Measurements from ENCODE around the gene PLEKHM3.

The PLEKHM3 gene

DNA sequence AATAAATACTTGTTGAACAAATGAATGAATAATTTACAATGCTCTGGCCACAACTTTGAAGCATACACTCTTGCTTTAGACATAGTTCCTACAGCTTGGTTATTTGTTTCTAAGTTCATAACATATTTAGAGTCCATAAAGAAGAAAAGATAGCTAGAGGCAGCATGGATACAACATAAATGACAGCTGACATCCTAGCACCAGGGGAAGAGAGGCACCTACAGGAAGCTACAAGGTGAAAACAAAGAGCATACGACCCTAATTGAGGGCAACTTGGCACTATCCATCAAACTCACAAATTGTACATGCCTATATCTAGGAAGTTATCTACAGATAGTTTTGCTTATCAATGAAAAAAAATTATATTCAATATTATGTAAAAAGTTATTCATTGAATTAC, 88.9 kb downstream of the PLEKHM3 start:
- TF ChIP-seq FOXM1 (IDR thresholded peaks at IDR 0.05; ENCODE audit: borderline replicate concordance, low read depth), result no peak
- TF ChIP-seq CREB1 (IDR thresholded peaks at IDR 0.05; ENCODE audit: low read depth), result no peak
- TF ChIP-seq, protein P1, sequence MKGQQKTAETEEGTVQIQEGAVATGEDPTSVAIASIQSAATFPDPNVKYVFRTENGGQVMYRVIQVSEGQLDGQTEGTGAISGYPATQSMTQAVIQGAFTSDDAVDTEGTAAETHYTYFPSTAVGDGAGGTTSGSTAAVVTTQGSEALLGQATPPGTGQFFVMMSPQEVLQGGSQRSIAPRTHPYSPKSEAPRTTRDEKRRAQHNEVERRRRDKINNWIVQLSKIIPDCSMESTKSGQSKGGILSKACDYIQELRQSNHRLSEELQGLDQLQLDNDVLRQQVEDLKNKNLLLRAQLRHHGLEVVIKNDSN (IDR thresholded peaks at IDR 0.05), result no peak
- TF ChIP-seq EP300 (IDR thresholded peaks at IDR 0.05; ENCODE audit: borderline replicate concordance), result no peak
- TF ChIP-seq TCF12 (IDR thresholded peaks at IDR 0.05; ENCODE audit: low read depth), result no peak
- TF ChIP-seq ZBTB7A (IDR thresholded peaks at IDR 0.05; ENCODE audit: low read depth), result no peak
- TF ChIP-seq NFIC (IDR thresholded peaks at IDR 0.05), result no peak
- no peak for TF ChIP-seq TAF1 (IDR thresholded peaks at IDR 0.05; ENCODE audit: low read depth)
- TF ChIP-seq CEBPB (IDR thresholded peaks at IDR 0.05), result no peak
- no peak for TF ChIP-seq EGR1 (IDR thresholded peaks at IDR 0.05)
- no peak for TF ChIP-seq REST (IDR thresholded peaks at IDR 0.05; ENCODE audit: low read depth)
- no peak for TF ChIP-seq YY1 (IDR thresholded peaks at IDR 0.05; ENCODE audit: low read depth)
- TF ChIP-seq, protein P2, sequence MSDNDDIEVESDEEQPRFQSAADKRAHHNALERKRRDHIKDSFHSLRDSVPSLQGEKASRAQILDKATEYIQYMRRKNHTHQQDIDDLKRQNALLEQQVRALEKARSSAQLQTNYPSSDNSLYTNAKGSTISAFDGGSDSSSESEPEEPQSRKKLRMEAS (IDR thresholded peaks at IDR 0.05), result no peak
- TF ChIP-seq TEAD4 (IDR thresholded peaks at IDR 0.05), result no peak
- no peak for TF ChIP-seq RAD21 (IDR thresholded peaks at IDR 0.05; ENCODE audit: low read depth)

DNA sequence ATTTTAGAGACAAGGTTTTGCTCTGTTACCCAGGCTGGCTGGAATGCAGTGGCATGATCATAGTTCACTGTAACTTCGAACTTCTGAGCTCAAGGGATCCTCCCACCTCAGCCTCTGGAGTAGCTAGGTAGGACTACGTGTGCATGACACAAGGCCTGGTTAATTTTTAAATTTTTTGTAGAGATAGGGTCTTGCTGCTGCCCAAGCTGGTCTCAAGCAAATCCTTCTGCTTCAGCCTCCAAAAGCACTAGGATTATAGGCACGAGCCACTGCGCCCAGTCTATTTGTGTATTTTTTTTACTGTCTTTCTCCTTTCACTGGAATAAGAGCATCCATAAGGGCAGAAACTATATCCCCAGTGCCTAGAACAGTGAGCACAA, 89.3 kb downstream of the PLEKHM3 start:
- no peak for TF ChIP-seq EP300 (IDR thresholded peaks at IDR 0.05; ENCODE audit: borderline replicate concordance)
- TF ChIP-seq CREB1 (IDR thresholded peaks at IDR 0.05; ENCODE audit: low read depth), result no peak
- TF ChIP-seq YY1 (IDR thresholded peaks at IDR 0.05; ENCODE audit: low read depth), result no peak
- no peak for TF ChIP-seq TAF1 (IDR thresholded peaks at IDR 0.05; ENCODE audit: low read depth)
- TF ChIP-seq RAD21 (IDR thresholded peaks at IDR 0.05; ENCODE audit: low read depth), result no peak
- no peak for TF ChIP-seq TEAD4 (IDR thresholded peaks at IDR 0.05)
- TF ChIP-seq EGR1 (IDR thresholded peaks at IDR 0.05), result no peak
- no peak for TF ChIP-seq NFIC (IDR thresholded peaks at IDR 0.05)
- TF ChIP-seq, protein P1 (IDR thresholded peaks at IDR 0.05), result no peak

DNA sequence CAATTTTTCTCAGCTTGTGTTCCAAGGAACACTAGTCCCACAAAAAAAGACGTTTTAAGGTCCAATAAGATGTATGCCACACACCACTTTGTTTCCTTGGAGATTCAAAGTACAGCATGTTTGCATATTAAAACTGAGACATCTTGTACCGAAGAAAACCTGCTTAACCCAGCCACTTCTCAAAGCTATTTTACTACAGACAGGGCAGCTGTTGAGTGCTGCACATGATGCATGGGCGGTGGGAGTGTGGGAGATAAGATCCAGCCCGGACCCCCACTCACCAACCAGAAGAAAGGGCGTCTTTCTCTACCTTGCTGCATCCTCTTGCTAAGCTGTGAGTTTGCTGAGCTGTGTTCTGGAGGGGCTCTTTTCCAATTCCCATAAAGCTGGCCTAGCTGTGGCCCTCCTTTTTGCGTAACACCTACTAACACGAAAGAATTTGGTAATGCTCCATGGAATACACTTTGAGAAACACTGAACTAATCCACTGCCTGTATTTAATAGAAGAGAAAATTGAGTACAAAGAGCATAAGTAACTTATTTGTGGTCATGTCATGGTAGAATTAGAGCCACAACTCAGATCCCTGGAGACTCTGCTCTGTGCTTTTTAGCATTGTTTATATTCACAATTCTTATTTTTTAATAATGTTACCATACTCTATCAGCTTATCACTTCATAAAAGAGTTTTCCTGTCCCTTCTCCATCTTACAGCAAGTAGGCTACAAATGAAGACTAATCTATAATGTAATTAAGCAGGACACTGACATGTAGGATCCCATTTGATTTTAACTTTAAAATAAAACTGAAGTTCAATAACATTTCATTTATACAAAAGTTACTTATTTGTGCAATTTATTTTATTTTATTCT, 90.0 kb downstream of the PLEKHM3 start:
- TF ChIP-seq EGR1 (IDR thresholded peaks at IDR 0.05), result no peak
- TF ChIP-seq CEBPB (IDR thresholded peaks at IDR 0.05), result no peak
- no peak for TF ChIP-seq FOXM1 (IDR thresholded peaks at IDR 0.05; ENCODE audit: borderline replicate concordance, low read depth)
- TF ChIP-seq NFIC (IDR thresholded peaks at IDR 0.05), result no peak
- no peak for TF ChIP-seq RAD21 (IDR thresholded peaks at IDR 0.05; ENCODE audit: low read depth)
- TF ChIP-seq ZBTB7A (IDR thresholded peaks at IDR 0.05; ENCODE audit: low read depth), result no peak
- TF ChIP-seq, protein P2 (IDR thresholded peaks at IDR 0.05), result no peak
- no peak for TF ChIP-seq TCF12 (IDR thresholded peaks at IDR 0.05; ENCODE audit: low read depth)
- TF ChIP-seq TEAD4 (IDR thresholded peaks at IDR 0.05), result no peak
- no peak for TF ChIP-seq TAF1 (IDR thresholded peaks at IDR 0.05; ENCODE audit: low read depth)
- no peak for TF ChIP-seq YY1 (IDR thresholded peaks at IDR 0.05; ENCODE audit: low read depth)
- TF ChIP-seq, protein P1 (IDR thresholded peaks at IDR 0.05), result no peak
- no peak for TF ChIP-seq REST (IDR thresholded peaks at IDR 0.05; ENCODE audit: low read depth)
- TF ChIP-seq CREB1 (IDR thresholded peaks at IDR 0.05; ENCODE audit: low read depth), result no peak
- TF ChIP-seq EP300 (IDR thresholded peaks at IDR 0.05; ENCODE audit: borderline replicate concordance), result no peak

- TF ChIP-seq TEAD4 (IDR thresholded peaks at IDR 0.05), result no peak
- TF ChIP-seq EGR1 (IDR thresholded peaks at IDR 0.05), result no peak
- TF ChIP-seq, protein P2 (IDR thresholded peaks at IDR 0.05), result no peak
- no peak for TF ChIP-seq FOXM1 (IDR thresholded peaks at IDR 0.05; ENCODE audit: borderline replicate concordance, low read depth)
- no peak for TF ChIP-seq ZBTB7A (IDR thresholded peaks at IDR 0.05; ENCODE audit: low read depth)
- TF ChIP-seq EP300 (IDR thresholded peaks at IDR 0.05; ENCODE audit: borderline replicate concordance), result no peak
- no peak for TF ChIP-seq TAF1 (IDR thresholded peaks at IDR 0.05; ENCODE audit: low read depth)
- no peak for TF ChIP-seq CREB1 (IDR thresholded peaks at IDR 0.05; ENCODE audit: low read depth)
- no peak for TF ChIP-seq CEBPB (IDR thresholded peaks at IDR 0.05)
- TF ChIP-seq TCF12 (IDR thresholded peaks at IDR 0.05; ENCODE audit: low read depth), result no peak
- no peak for TF ChIP-seq NFIC (IDR thresholded peaks at IDR 0.05)
- TF ChIP-seq REST (IDR thresholded peaks at IDR 0.05; ENCODE audit: low read depth), result no peak
- TF ChIP-seq, protein P1 (IDR thresholded peaks at IDR 0.05), result no peak
- TF ChIP-seq YY1 (IDR thresholded peaks at IDR 0.05; ENCODE audit: low read depth), result no peak
- TF ChIP-seq RAD21 (IDR thresholded peaks at IDR 0.05; ENCODE audit: low read depth), result no peak
Observed at GRCh38 chr2:207934720-207935119, 90.6 kb downstream of the PLEKHM3 start.
